NCI-H2107 treated with DMSO at 0.1 percent for 48 hours (cell line): Measurements from ENCODE around the gene PLPP1.
"Not testable (repeated sequence)": the region's sequence is repeated elsewhere in the genome, so short reads cannot be mapped to it uniquely, and the experiment has no call there.

ENCODE experiments used
- DNase-seq: peaks from one replicate; lab custom pipeline; 2025; ENCODE audit not compliant: unreplicated experiment; lab: John Stamatoyannopoulos, UW

Gene PLPP1

GRCh38 chr5:55507574-55507973, 27.2 kb downstream of the PLPP1 start:
- no peak for DNase-seq

GRCh38 chr5:55505711-55506110, 29.1 kb downstream of the PLPP1 start:
- DNase-seq = not testable (repeated sequence)

- not testable (repeated sequence) for DNase-seq
These were observed 30.8 kb downstream of the PLPP1 start for GRCh38 chr5:55503917-55504316.

- DNase-seq = no peak
These were observed 32.0 kb downstream of the PLPP1 start for GRCh38 chr5:55502759-55503158.

GRCh38 chr5:55498457-55498856, 36.3 kb downstream of the PLPP1 start:
- DNase-seq = no peak

- DNase-seq = no peak
These were observed 37.1 kb downstream of the PLPP1 start for GRCh38 chr5:55497712-55498111.

- no peak for DNase-seq
These were observed 39.5 kb downstream of the PLPP1 start for GRCh38 chr5:55495216-55495615.

GRCh38 chr5:55492449-55492848, 42.3 kb downstream of the PLPP1 start:
- no peak for DNase-seq

- no peak for DNase-seq
These were observed 49.7 kb downstream of the PLPP1 start for GRCh38 chr5:55485073-55485472.

- no peak for DNase-seq
These were observed 50.2 kb downstream of the PLPP1 start for GRCh38 chr5:55484531-55484930.

GRCh38 chr5:55483885-55484284, 50.9 kb downstream of the PLPP1 start:
- DNase-seq = no peak

- no peak for DNase-seq
These were observed 53.4 kb downstream of the PLPP1 start for GRCh38 chr5:55481293-55481855.

- DNase-seq = no peak
These were observed 54.0 kb downstream of the PLPP1 start for GRCh38 chr5:55480781-55481180.

GRCh38 chr5:55472642-55473041, 62.1 kb downstream of the PLPP1 start:
- no peak for DNase-seq

- no peak for DNase-seq
These were observed 63.3 kb downstream of the PLPP1 start for GRCh38 chr5:55471468-55471867.

- DNase-seq = no peak
These were observed 64.5 kb downstream of the PLPP1 start for GRCh38 chr5:55470282-55470681.

GRCh38 chr5:55469839-55470238, 64.9 kb downstream of the PLPP1 start:
- DNase-seq = no peak

GRCh38 chr5:55467862-55468551, 66.8 kb downstream of the PLPP1 start:
- no peak for DNase-seq

GRCh38 chr5:55463613-55464012, 71.2 kb downstream of the PLPP1 start:
- DNase-seq = no peak

- DNase-seq = no peak
These were observed 75.2 kb downstream of the PLPP1 start for GRCh38 chr5:55459572-55459971.

GRCh38 chr5:55456216-55456895, 78.4 kb downstream of the PLPP1 start:
- no peak for DNase-seq

- DNase-seq = no peak
These were observed 80.5 kb downstream of the PLPP1 start for GRCh38 chr5:55454282-55454681.
